NCI-H748 treated with DMSO at 0.1 percent for 48 hours (cell line): ENCODE results near the gene LPXN.

Experiments used
- DNase-seq: peaks from one replicate; lab custom pipeline; 2025; lab: John Stamatoyannopoulos, UW

Gene LPXN

GRCh38 chr11:58575377-58576020 lies at the start of gene LPXN:
Gene LPXN, minus strand, starts transcription at chr11:58575856. Its CDS starts 84 bp downstream, at chr11:58575772.
- no peak for DNase-seq

- no peak for DNase-seq
Observed at GRCh38 chr11:58625086-58625485, 49.4 kb upstream of the LPXN start.

DNA sequence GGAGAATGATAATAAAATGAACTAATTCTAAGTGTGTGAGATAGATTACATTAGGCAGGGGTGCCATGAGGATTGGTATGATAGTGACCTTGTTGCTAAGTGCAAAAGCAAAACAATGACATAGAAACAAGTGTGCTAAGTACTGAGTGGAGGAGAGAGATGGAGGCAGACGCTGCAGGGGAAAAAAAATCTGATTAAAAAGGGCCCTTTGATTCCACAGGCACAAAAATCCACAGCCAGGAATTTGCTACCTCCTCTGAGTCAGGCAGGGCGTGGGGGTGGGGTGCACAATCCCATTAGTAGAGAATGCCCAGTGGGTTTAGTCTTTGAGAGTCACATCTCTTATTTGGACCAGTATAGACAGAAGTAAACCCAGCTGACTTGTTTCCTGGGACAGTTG lies 46.7 kb upstream of the LPXN start, which contains the start of gene CNTF:
Gene CNTF, plus strand, starts transcription at position 322 of the 400 bp plus-strand sequence. CDS start 88 bp downstream, outside the sequence.
- no peak for DNase-seq

DNA sequence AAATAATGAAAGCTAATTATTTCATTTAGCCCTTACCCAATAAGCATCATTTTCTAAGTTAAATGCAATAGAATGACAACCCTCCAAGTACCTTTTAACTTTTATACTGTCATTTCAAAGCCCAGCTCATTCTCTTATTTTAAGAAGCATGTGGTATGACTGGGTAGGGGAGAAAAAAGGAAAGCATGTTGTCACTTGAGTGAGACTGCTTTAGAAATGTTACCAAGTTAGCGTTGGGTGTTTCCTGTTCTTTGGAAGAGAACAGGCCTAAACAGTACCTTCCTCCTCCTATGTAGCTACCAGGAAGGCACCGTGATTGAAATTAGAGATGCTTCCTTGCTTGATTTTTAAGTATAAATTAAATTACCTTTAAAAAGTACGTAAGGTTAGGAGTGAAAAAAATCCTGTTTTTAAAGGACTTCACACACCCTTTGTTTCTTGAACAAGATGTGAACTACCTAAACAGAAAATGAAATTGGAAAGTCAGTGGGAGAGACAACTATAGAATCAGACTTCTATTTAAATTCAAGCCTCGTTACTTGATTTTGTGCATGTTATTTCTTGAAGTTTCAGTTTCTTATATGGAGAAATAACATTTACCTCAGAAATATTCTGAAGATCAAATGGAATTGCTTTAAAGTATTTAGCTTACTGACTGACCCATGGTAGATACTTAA lies 46.1 kb upstream of the LPXN start:
- no peak for DNase-seq

- no peak for DNase-seq
Observed at GRCh38 chr11:58617976-58618557, 42.4 kb upstream of the LPXN start.

GRCh38 chr11:58616594-58616993 lies 40.9 kb upstream of the LPXN start:
- DNase-seq = no peak

- no peak for DNase-seq
Observed at GRCh38 chr11:58615559-58615958, 39.9 kb upstream of the LPXN start.

GRCh38 chr11:58613228-58613627 lies 37.6 kb upstream of the LPXN start:
- no peak for DNase-seq

GRCh38 chr11:58609723-58610122 lies 34.1 kb upstream of the LPXN start:
- no peak for DNase-seq

- no peak for DNase-seq
Observed at GRCh38 chr11:58608331-58608730, 32.7 kb upstream of the LPXN start.

GRCh38 chr11:58606930-58607714 lies 31.5 kb upstream of the LPXN start:
- no peak for DNase-seq

DNA sequence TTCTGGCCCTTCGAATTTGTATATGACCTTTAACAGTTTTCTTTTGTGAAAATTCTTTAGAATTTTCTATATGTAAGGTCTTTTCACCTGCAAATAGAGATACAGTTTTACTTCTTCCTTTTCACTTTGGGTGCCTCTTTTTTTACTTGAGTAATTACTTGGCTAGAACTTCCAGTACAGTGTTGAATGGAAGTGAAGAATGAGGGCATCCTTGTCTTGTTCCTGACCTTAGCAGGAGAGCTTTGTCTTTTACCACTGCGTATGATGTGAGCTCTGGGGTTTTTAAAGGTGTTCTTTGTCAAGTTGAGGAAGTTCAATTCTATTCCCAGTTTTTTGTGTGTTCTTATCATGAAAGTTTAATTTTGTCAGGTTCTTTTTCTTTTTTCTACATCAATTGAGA lies 24.9 kb upstream of the LPXN start:
- DNase-seq = no peak

DNA sequence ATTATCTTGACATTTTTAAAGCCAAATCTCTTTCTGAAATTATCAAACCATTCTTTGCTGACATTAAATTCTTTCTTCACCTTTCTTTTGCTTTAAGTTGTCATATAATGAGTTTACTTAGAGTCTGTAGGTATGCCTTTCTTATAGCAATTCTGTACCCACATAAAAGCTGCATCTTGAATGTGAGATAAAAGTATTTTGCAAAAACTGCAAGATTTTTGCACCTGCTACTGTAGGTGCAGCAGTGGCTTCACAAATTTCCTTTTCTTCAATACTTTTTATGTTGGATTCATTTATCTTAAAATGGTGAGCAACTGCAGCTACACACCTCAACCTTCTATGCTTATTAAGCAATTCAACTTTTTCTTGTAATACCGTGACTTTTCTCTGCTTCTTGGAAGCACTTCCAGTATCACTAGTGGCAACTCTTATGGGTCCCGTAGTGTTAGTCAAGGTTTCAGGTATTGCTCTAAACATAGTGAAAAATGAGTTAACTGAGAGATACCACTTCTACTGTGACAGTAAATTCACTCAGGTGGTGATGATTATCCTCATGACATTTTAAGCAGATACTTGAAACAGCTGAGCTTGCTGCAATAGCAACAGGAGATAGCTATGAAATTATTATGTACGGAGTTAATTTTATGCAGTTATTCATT lies 22.0 kb upstream of the LPXN start:
- DNase-seq = no peak

DNA sequence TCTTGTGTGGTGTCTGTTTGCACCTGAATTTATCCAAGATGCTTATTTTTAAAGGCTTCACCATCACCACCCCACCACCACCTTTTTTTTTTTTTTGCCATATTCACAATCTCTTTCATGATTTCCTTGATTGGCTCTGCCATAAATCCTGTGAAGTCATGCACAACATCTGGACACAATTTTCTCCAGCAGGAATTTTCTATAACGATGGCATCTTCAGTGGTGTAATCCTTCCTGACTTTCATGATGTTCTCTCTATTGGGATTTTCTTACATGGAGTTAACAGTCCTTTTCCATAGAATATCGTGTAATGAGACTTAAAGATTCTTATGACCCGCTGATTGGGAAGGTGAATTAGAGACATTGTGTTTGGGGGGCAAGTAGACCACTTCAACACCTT lies 21.0 kb upstream of the LPXN start:
- DNase-seq = no peak

DNA sequence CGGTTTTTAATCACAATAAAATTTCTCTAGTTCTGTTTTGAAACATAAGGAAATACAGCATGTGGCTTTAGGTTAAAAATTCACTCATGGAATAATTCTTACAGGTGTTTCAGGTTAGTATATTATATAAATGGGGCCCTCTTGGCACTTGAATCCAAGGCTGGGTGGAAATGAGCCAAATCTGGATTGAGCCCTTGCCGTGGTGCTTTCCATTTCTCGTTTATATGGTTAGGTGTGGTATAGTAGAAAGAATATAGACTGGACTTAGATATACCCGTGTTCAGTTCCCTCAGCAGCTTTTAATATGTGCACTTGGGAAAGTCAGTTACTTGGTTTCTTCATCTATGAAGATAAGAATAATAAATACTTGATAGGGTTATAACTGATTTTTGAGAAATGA lies 19.2 kb upstream of the LPXN start:
- no peak for DNase-seq

- DNase-seq = no peak
Observed at GRCh38 chr11:58592760-58593472, 17.3 kb upstream of the LPXN start.

- DNase-seq = no peak
Observed at GRCh38 chr11:58591659-58592058, 16.0 kb upstream of the LPXN start.

- no peak for DNase-seq
Observed at GRCh38 chr11:58586998-58587397, 11.3 kb upstream of the LPXN start.

DNA sequence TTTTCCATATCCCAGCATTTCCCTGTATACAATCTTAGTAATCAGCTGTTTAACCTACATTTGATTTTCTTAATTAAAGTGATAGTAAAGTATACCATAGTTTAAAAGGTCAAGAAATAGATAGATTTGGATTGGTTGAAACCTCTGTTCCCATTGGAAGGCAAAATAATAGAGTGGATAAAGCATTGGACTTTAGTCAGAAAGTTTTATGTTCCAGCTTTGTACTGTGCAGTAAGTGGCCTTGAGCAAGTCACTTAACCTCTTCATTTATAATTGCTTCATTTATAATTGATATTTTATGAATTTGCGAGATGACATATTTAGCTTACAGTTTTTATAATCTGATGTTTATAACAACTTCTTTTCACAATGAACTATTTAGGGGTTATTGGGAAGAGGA lies 6.8 kb upstream of the LPXN start:
- no peak for DNase-seq

DNA sequence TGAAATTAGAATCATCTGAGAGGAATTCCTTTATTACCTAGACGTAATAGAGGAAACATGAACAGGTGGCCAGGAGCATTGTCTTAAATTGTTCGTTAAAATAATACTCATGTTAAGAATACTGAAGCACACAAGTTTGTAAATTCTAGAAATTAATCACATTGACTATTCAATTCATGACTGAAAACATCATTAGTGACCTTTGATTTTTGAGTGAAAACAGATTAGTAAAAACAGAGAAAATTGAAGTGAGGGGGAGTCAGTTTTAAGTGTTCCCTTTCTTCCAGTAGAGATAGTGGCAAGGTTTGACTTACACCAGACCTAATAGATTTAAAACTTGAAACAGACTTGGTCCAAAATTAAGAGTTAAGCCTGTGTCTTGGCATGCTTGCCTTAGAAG lies 4.7 kb upstream of the LPXN start:
- no peak for DNase-seq
